Sciatic nerve (tissue), 2 donors: ENCODE results near the gene BCL2L14. TPM values are rescaled to one million over a fixed set of nuclear protein-coding genes. Genes with fewer than 3 reads are reported as not detected.
"Not testable (repeated sequence)": the region's sequence is repeated elsewhere in the genome, so short reads cannot be mapped to it uniquely, and the experiment has no call there.

ENCODE experiments used
- ATAC-seq: fragments of 200-7000 bp; cut with Tn5 transposase; one replicate; pipeline ENCODE4 v1.9.1; 2020; ENCODE audit warnings: mild to moderate bottlenecking, moderate library complexity
- DNase-seq: peaks from one replicate; pipeline ENCODE4 v3.0.0-alpha.2; 2020; ENCODE audit warnings: low spot score
- intact Hi-C: fragments of 100-400 bp; cut with DNase I; formaldehyde crosslinking; loops from one replicate; pipeline ENCODE4 v1.14.2; 2022
- microRNA-seq: library from miRNA; unstranded; fragments of <30 nt; microRNA quantifications from one replicate; pipeline ENCODE4 v1.2.0, GENCODE V29; 2020
- total RNA-seq: library from RNA; stranded (reverse); fragmentation: NEBNext Ultra II Directional; extraction: Animal tissue kit (Norgen Biotek cat#: 25700); gene quantifications from one replicate; pipeline ENCODE4 v1.2.1, GENCODE V29; 2021
- donor health status: DM: no; HTN: no; CAD: no.
- donor health status: DM: no; HTN: no; CAD: no.

The BCL2L14 gene
- total RNA-seq, 1 donor from 2014 or later = not detected

DNA sequence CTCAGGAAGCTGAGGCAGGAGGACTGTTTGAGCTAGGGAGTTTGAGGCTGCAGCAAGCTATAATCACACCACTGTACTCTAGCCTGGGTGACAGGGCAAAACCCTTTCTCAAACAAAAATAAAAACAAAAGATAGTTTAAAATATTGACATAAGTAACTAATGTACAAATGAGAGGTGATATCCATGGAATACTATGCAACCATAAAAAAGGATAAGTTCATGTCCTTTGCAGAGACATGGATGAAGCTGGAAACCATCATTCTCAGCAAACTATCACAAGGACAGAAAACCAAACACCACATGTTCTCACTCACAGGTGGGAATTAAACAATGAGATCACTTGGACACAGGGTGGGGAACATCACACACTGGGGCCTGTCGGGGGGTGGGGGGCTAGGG, 73.8 kb downstream of the BCL2L14 start:
- ATAC-seq, intact Hi-C loops, DNase-seq: not testable (repeated sequence)

DNA sequence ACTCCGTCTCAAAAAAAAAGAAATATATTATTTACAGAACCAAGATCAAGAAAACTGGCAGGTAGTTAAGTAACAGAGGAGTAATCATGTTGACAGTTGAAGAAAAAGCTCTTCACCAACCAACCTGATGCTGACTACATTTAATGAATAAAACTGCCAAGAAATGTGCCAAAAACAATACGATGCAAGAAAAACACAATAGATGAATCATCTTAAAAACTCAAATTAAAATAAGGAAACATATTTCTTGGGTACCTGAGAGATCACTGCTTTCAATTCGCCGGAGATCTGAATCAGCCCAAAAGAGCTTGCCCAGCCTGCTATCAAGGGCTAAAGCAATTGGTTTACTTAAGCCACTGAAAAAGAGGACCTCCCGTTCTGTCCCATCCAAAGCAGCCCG, 76.4 kb downstream of the BCL2L14 start:
- ATAC-seq (no peak), DNase-seq (no peak)
- intact Hi-C loops = no loop called here

Small RNA genes within 50 kb of the gene (microRNA-seq; reads per million reads assigned to microRNA genes)
- gene MIR1244-4 = not detected

Other genes with a start within 250 kb of the BCL2L14 start
- gene LRP6, start 196.1 kb downstream of the BCL2L14 start, total RNA-seq = 56.1 TPM